Fibroblast of the aortic adventitia (primary cell): ENCODE measurements around the gene RTN4RL2. TPM values are rescaled to one million over a fixed set of nuclear protein-coding genes. Genes with fewer than 3 reads are reported as not detected.

ENCODE experiments used
- DNase-seq: peaks from one replicate; pipeline ENCODE4 v3.0.0-alpha.2; 2010; ENCODE audit warnings: low read depth
- H3K4me3 ChIP-seq: 2 replicates; pipeline ENCODE4 v1.5.1; 2011; ENCODE audit warnings: low read depth, mild to moderate bottlenecking, control low read depth, low read length, moderate library complexity
- total RNA-seq: library from RNA; depleted of rRNA; stranded (reverse); fragments of >200 nt; gene quantifications from 2 replicates; pipeline ENCODE4 v1.2.3, GENCODE V29; 2012; ENCODE audit warnings: low replicate concordance
- TF ChIP-seq, protein P1 (sequence below): IDR thresholded peaks from 2 replicates; pipeline ENCODE4 v1.5.1; 2011; ENCODE audit warnings: mild to moderate bottlenecking, low read length, control low read depth, inconsistent platforms; ENCODE audit not compliant: insufficient read depth

Gene RTN4RL2
- total RNA-seq, 1 donor = 0.09 TPM

DNA sequence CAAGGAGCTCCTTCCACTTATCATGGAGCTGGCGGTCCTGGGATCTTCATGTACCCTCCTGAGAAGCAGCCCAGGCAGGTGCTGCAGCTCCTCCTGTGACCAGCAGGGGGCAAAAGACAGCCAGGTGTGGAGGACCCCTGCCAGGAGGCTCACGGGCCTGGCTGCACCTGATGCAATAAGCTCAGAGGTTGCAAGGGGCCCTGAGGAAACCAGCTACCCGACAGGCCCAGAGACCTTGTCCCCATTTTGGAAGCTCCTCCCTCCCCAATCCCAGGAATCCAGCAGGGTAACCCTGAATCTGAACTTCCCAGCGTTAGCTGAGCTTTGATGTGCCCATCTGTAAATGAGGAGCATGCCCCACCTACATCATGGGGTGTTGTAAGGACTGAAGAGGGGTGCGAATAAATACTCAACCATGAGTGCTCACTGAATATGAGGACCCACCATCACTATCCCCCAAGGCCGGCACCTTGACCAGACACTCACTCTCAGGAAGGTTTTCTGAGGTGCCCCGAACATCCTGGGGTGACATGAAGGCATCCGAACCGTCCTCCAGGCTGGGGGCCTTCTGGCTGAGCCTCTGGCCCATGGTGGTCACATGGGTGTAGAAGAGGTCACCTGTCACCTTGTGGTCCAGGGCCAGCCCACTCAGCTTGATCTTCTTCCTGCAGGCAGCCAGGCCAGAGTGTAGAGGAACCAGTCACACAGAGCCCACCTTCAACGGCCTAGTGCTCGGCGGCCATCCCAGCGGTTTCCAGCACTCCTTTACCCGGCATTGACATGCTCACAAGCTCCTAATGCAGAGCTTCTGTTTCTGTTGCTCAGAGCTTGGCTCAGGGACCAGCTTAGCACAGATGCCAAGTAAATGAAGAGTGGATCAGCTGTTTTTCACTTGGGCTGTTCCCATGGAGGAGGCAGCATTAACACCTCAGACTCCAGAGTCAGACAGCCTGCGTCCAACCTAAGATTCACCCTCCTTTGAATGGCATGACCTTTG, 33.5 kb downstream of the RTN4RL2 start:
- TF ChIP-seq, protein P1, sequence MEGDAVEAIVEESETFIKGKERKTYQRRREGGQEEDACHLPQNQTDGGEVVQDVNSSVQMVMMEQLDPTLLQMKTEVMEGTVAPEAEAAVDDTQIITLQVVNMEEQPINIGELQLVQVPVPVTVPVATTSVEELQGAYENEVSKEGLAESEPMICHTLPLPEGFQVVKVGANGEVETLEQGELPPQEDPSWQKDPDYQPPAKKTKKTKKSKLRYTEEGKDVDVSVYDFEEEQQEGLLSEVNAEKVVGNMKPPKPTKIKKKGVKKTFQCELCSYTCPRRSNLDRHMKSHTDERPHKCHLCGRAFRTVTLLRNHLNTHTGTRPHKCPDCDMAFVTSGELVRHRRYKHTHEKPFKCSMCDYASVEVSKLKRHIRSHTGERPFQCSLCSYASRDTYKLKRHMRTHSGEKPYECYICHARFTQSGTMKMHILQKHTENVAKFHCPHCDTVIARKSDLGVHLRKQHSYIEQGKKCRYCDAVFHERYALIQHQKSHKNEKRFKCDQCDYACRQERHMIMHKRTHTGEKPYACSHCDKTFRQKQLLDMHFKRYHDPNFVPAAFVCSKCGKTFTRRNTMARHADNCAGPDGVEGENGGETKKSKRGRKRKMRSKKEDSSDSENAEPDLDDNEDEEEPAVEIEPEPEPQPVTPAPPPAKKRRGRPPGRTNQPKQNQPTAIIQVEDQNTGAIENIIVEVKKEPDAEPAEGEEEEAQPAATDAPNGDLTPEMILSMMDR = peak; percentile 92
- no peak overlapping the region for H3K4me3 ChIP-seq
- no peak for DNase-seq

DNA sequence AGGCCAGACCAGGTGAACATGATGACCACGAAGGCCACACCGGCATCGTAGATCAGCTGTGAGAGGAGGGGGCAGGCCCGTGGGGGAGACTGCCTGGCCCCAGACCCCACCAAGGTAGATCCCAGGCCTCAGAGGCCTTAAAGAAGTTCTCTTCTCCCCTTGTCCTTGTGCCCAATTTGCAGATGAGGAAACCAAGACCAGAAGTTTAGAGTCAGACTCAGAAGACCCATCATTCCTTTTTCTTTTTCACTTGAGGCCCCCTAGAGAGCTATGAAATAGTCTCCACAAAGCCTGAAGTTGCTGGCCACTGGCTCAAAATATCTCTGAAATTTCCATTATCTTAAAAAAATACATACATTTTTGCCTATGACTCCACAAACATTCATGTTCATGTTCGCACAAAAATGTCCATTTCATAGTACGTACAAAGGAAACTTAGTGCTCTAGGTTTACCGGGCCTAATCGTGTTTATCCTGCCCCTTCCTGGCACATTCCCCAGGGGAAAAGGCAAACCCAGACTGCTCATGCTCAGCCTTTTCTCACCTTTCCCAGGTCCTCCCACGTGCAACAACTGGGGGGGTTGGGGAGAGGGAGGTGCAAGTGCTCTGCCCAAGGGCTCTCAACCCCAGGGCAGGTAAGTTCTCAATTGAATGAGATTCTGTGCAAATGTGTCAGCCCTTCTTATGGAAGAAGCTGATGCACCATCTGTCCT, 35.9 kb downstream of the RTN4RL2 start:
- TF ChIP-seq, protein P1 = no peak
- DNase-seq = no peak
- no peak overlapping the region for H3K4me3 ChIP-seq

DNA sequence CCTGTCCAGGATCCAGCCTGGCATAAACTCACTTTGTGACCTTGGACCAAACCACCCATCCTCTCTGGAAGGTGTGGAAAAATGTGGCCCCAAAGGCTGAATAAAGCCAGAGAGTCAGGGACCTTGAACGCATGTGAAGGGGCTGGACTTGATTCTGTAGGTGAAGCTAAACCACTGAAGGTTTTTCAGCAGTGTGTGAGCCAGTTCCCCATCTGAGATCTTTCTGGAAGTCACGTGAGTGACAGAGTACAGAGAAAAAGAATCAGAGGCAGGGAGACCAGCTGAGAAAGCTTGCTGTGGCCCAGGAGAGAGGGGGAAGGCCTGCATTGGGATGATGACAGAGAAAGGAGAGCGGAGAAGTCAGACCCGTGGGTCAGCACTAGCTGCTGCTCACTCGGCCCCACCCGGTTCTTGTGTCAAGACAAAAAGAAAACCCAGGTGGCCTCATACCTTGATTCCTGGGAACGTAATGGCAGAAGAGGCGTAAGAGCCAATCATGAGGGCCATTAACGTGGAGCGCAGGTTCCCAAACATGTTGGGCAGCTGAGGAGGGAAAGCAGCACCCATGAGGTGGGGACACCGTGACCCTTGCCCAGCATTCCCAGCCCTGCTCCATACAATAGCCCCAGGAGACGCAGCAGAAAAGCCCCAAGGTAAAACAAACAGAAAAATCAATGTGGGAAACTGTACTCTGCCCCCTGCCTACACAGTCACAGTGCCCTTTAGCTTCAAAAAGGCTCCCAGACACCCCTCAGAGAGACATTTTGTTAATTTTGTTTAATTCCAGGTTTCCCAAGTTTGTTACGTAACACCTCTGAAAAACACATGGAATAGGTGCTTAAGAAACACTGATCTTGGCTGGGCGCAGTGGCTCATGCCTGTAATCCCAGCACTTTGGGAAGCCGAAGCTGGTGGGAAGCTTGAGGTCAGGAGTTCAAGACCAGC, 37.2 kb downstream of the RTN4RL2 start:
- H3K4me3 ChIP-seq = no peak overlapping the region
- TF ChIP-seq, protein P1 = no peak

DNA sequence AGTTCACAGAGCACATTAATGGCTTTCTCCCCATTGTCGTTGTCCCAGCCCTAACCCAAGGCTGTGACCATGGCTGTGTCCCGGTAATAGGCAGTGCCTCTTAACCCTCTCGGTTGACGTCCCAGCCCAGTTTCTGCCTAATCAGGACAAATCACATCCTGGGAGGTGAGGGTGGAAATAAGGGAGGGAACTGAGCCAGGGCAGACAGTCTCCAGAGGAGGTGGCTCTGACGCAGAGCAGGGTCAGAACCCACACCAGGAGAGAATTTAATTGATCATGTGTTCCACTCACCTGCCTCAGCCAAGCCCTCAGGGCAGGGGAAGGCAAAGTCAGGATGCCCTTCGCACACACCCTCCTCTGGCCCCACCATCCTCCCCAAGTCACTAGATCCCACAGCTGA, 38.2 kb downstream of the RTN4RL2 start:
- TF ChIP-seq, protein P1 = no peak
- no peak for DNase-seq
- no peak overlapping the region for H3K4me3 ChIP-seq

More for the DNA sequence above, 37.2 kb downstream of the RTN4RL2 start:
- DNase-seq = no peak

DNA sequence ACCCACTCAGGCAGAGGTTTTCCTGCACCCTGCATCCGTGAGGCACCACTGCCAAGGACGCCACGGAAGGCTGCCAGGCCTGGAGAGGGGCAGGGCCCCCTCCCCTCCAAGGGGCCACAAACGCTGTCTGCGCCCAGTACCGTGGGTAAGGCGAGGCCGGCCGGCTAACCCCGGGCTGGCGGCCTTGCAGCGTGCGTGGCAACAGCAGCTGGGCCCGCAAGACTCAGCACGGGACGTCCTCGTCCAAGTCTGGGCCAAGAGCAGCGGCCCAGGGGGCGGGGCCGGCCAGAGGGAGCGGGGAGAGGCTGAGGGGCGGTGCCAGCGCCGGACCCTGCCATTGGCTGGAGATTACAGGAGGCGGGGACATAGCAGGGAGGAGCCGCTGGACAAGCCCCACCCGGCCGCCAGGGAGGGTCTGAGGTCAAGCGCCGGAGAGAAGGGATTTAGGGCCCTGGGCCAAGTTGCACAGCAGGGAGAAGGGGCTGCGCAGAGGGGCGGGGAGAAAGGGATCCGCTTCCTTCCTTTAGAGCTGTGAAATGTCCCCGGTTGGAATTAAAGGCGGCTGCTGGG, 39.2 kb downstream of the RTN4RL2 start:
- DNase-seq = peak; percentile 87
- TF ChIP-seq, protein P1 = no peak
- H3K4me3 ChIP-seq = peak overlapping the region; percentile 52
